ENCODE measurements around the gene ARL5B.
"Not testable (repeated sequence)": the region's sequence is repeated elsewhere in the genome, so short reads cannot be mapped to it uniquely, and the experiment has no call there.

ARL5B gene

GRCh38 chr10:18659125-18659818 is at the start of gene ARL5B:
ARL5B (plus strand) TSS chr10:18659431; CDS start chr10:18659638, 207 bp downstream.
- peak; percentile 97 for DNase-seq (ENCODE audit: low read depth)

DNA sequence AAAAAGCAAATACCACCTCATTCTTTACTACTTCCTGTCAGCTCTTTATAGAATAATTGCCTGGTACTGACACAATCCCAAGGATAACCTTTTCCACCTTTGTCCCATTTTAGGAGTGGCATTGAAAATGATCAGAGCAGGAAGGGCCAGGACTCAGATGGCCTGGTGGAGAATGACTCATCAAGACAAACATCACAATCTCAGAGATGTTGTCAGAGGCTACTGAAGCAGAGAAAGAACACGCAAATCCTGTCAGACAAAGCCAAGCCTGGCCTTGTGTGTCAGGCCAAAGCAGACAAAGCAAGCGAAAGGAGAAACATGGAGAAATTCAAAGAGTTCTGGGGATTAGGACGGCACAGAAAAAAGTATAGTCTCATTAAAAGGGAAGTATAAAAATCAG is 48.7 kb upstream of the ARL5B start:
- no peak for DNase-seq (ENCODE audit: low read depth)

GRCh38 chr10:18611168-18611567 is 48.1 kb upstream of the ARL5B start:
- no peak for DNase-seq (ENCODE audit: low read depth)

GRCh38 chr10:18615618-18616017 is 43.6 kb upstream of the ARL5B start:
- DNase-seq (ENCODE audit: low read depth) = no peak

DNA sequence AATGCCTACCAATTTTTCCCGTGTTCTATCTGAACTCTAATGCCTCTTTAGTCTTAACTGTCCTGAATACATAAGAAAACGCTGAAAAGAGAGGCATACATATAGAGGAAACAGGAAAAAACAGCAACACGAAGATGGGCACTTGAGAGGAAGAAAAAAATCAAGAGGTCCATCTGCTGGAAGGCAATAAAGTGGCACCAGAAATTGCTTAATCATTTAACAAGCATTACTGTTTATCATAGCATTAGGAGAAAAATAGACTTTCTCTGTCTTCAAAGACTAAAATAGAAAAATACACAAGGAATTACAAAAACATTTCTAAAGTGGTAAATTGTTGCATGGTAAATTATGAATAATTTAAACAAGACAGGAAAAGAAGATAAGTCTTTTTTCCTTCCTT is 42.9 kb upstream of the ARL5B start:
- no peak for DNase-seq (ENCODE audit: low read depth)

GRCh38 chr10:18619016-18619415 is 40.2 kb upstream of the ARL5B start:
- no peak for DNase-seq (ENCODE audit: low read depth)

- DNase-seq (ENCODE audit: low read depth) = no peak
These were observed 38.4 kb upstream of the ARL5B start for GRCh38 chr10:18620856-18621255.

GRCh38 chr10:18623671-18624070 is 35.6 kb upstream of the ARL5B start:
- DNase-seq (ENCODE audit: low read depth) = not testable (repeated sequence)

DNA sequence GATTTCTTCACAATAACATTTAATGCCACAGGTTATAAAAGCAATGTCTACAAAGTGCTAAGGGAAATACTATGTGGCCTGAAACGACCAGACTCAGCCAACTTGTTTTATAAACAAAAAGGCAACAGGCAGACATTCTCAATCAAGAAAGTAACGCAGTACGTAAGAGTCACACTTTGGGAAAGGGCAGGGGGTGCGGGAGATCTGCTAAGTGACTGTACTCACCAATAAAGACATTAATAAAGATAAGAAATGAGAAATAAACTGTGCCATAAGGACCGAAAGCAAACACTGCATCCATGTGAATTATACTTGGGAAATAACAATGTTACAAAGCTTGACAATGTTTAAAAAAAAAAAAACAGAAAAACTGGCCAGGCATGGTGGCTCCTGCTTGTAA is 33.3 kb upstream of the ARL5B start:
- no peak for DNase-seq (ENCODE audit: low read depth)

GRCh38 chr10:18627452-18628018 is 31.7 kb upstream of the ARL5B start:
- peak; percentile 46 for DNase-seq (ENCODE audit: low read depth)

- DNase-seq (ENCODE audit: low read depth) = not testable (repeated sequence)
These were observed 26.7 kb upstream of the ARL5B start for GRCh38 chr10:18632500-18632899.

GRCh38 chr10:18635995-18636394 is 23.2 kb upstream of the ARL5B start:
- no peak for DNase-seq (ENCODE audit: low read depth)

DNA sequence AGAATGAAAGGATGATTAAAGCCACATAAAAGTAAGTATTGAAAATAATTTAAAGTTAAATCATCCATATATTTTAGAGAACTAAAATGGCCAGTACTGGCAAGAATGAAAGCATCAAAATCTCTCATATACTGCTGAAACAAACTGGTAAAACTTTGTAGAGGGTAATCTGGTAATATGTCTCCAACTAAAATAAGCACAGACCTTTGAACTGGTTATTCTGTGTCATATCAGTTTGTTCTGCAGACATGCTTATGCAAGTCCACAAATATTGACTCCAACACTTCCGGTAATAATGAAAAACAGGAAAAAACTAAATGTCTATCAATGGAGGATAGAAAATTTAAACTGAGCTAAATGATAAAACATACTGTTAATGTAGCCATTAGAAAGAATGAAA is 21.8 kb upstream of the ARL5B start:
- not testable (repeated sequence) for DNase-seq (ENCODE audit: low read depth)

GRCh38 chr10:18639719-18640118 is 19.5 kb upstream of the ARL5B start:
- DNase-seq (ENCODE audit: low read depth) = not testable (repeated sequence)

GRCh38 chr10:18647151-18647550 is 12.1 kb upstream of the ARL5B start:
- no peak for DNase-seq (ENCODE audit: low read depth)

DNA sequence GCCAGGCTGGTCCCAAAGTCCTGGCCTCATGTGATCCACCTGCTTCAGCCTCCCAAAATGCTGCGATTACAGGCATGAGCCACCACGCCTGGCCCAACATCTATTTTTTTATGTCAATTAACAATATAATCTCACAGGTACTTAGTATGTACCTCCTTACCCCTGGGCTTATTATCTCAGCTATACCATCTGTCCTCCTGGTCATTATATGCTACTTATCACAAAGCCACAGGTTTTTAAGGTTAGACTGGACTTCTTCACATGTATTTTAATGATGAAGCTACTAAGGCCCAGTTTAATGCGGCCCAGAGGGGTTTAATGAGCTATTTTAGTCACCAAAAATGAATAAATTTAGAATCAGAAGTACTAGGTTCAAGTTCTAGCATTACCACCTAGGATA is 11.3 kb upstream of the ARL5B start:
- DNase-seq (ENCODE audit: low read depth) = no peak

GRCh38 chr10:18649364-18649959 is 9.8 kb upstream of the ARL5B start:
- DNase-seq (ENCODE audit: low read depth) = no peak

- no peak for DNase-seq (ENCODE audit: low read depth)
These were observed 8.7 kb upstream of the ARL5B start for GRCh38 chr10:18650404-18650997.

- peak; percentile 91 for DNase-seq (ENCODE audit: low read depth)
These were observed 7.8 kb upstream of the ARL5B start, which contains the start of gene NSUN6 for GRCh38 chr10:18651324-18652007. NSUN6 (minus strand) TSS chr10:18651587; CDS start chr10:18651203, 384 bp downstream.

GRCh38 chr10:18653112-18653511 is 6.1 kb upstream of the ARL5B start:
- no peak for DNase-seq (ENCODE audit: low read depth)

- no peak for DNase-seq (ENCODE audit: low read depth)
These were observed 2.5 kb upstream of the ARL5B start for GRCh38 chr10:18656724-18657123.
